IMR-90 (cell line): ENCODE data around the gene GAS7. TPM values are rescaled to one million over a fixed set of nuclear protein-coding genes. Genes with fewer than 3 reads are reported as not detected.

ENCODE experiments used
- ATAC-seq: fragments of 200-7000 bp; cut with Tn5 transposase; 2 replicates; pipeline ENCODE4 v1.9.1; 2020; ENCODE audit warnings: low read depth, mild to moderate bottlenecking, moderate library complexity
- BruUV-seq: library from RNA; stranded (reverse); fragments of 400-500 nt; replicated peaks from 2 replicates; lab custom pipeline; 2021; lab: Mats Ljungman, UMichigan
- CTCF ChIA-PET: fragments of 300-600 bp; formaldehyde crosslinking; extraction: SDS; loops from one replicate; lab custom pipeline; 2021; ENCODE audit warnings: antibody characterized with exemption; lab: Yijun Ruan, JAX
- POLR2A ChIA-PET: fragments of 300-600 bp; sonication (Branson Sonifier 250); formaldehyde crosslinking; loops from one replicate; lab custom pipeline; 2022; ENCODE audit warnings: antibody characterized with exemption; ENCODE audit not compliant: unreplicated experiment; lab: Charles Lee
- DNase-seq: peaks from one replicate; pipeline ENCODE4 v3.0.0; 2013
- H2AFZ ChIP-seq: replicated peaks from 2 replicates; pipeline ENCODE3; 2013; ENCODE audit warnings: low read length, mild to moderate bottlenecking; ENCODE audit not compliant: poor library complexity
- H2AK5ac ChIP-seq: 2 replicates; pipeline ENCODE4 v1.6.1; 2013; ENCODE audit warnings: low read depth, low read length, inconsistent platforms
- H2AK9ac ChIP-seq: replicated peaks from 2 replicates; pipeline ENCODE3; 2013; ENCODE audit warnings: mild to moderate bottlenecking, low read depth, low read length, moderate library complexity; ENCODE audit not compliant: poor library complexity
- H2BK120ac ChIP-seq: 2 replicates; pipeline ENCODE4 v1.6.1; 2013; ENCODE audit warnings: low read depth, low read length, inconsistent platforms
- H2BK15ac ChIP-seq: 3 replicates; pipeline ENCODE4 v1.6.1; 2013; ENCODE audit warnings: low read depth, low read length, inconsistent platforms
- H2BK20ac ChIP-seq: 2 replicates; pipeline ENCODE4 v1.6.1; 2013; ENCODE audit warnings: low read depth, mild to moderate bottlenecking, inconsistent platforms, low read length, moderate library complexity
- H2BK5ac ChIP-seq: 2 replicates; pipeline ENCODE4 v1.6.1; 2013; ENCODE audit warnings: mild to moderate bottlenecking, low read depth, low read length, inconsistent platforms; ENCODE audit not compliant: poor library complexity, severe bottlenecking
- H3K14ac ChIP-seq: replicated peaks from 2 replicates; pipeline ENCODE4 v1.6.1; 2013; ENCODE audit warnings: low read depth, low read length, inconsistent platforms
- H3K18ac ChIP-seq: 2 replicates; pipeline ENCODE4 v1.6.1; 2013; ENCODE audit warnings: low read depth, low read length, control low read depth
- H3K23ac ChIP-seq: 2 replicates; pipeline ENCODE4 v1.6.1; 2013; ENCODE audit warnings: low read depth, low read length, inconsistent platforms
- H3K27ac ChIP-seq: 2 replicates; pipeline ENCODE4 v1.5.1; 2013; ENCODE audit warnings: mild to moderate bottlenecking, control low read depth, low read length; ENCODE audit not compliant: insufficient read depth
- H3K27me3 ChIP-seq: 2 replicates; pipeline ENCODE4 v1.6.1; 2013; ENCODE audit warnings: low read length; ENCODE audit not compliant: control insufficient read depth, insufficient read depth
- H3K36me3 ChIP-seq: 2 replicates; pipeline ENCODE4 v1.6.1; 2013; ENCODE audit warnings: low read length, mixed read lengths; ENCODE audit not compliant: control insufficient read depth, insufficient read depth
- H3K4ac ChIP-seq: 2 replicates; pipeline ENCODE4 v1.6.1; 2013; ENCODE audit warnings: low read depth, low read length, inconsistent platforms
- H3K4me1 ChIP-seq: 2 replicates; pipeline ENCODE4 v1.6.1; 2013; ENCODE audit warnings: low read length, mixed read lengths; ENCODE audit not compliant: control insufficient read depth, insufficient read depth
- H3K4me2 ChIP-seq: 2 replicates; pipeline ENCODE4 v1.6.1; 2013; ENCODE audit warnings: low read depth, mild to moderate bottlenecking, control low read depth, low read length, moderate library complexity
- H3K4me3 ChIP-seq: 2 replicates; pipeline ENCODE4 v1.5.1; 2013; ENCODE audit warnings: low read depth, mild to moderate bottlenecking, control low read depth, low read length, moderate library complexity; ENCODE audit not compliant: insufficient read depth
- H3K56ac ChIP-seq: 2 replicates; pipeline ENCODE4 v1.6.1; 2013; ENCODE audit warnings: low read length, inconsistent platforms; ENCODE audit not compliant: insufficient read depth; ENCODE audit errors: extremely low read depth
- H3K79me1 ChIP-seq, 2 experiments: 2 replicates each; pipeline ENCODE4 v1.6.1; 2013; ENCODE audit warnings: low read length in 2 of 2, inconsistent platforms in 1 of 2, low read depth in 1 of 2
- H3K9ac ChIP-seq: 2 replicates; pipeline ENCODE4 v1.6.1; 2013; ENCODE audit warnings: low read depth, low read length, control low read depth
- H3K9me1 ChIP-seq: 2 replicates; pipeline ENCODE4 v1.6.1; 2013; ENCODE audit warnings: low read length, inconsistent platforms; ENCODE audit not compliant: insufficient read depth
- H3K9me3 ChIP-seq: 2 replicates; pipeline ENCODE4 v1.6.1; 2013; ENCODE audit warnings: low read length; ENCODE audit not compliant: control insufficient read depth, insufficient read depth
- H4K20me1 ChIP-seq: 2 replicates; pipeline ENCODE4 v1.6.1; 2013; ENCODE audit warnings: low read length, inconsistent platforms; ENCODE audit not compliant: insufficient read depth
- H4K5ac ChIP-seq: 2 replicates; pipeline ENCODE4 v1.6.1; 2013; ENCODE audit warnings: mild to moderate bottlenecking, low read depth, low read length, control low read depth
- H4K8ac ChIP-seq, 2 experiments: 2 replicates each; pipeline ENCODE4 v1.6.1; 2013; ENCODE audit warnings: low read depth in 2 of 2, low read length in 2 of 2, control low read depth in 1 of 2, inconsistent platforms in 1 of 2
- H4K91ac ChIP-seq: 2 replicates; pipeline ENCODE4 v1.6.1; 2013; ENCODE audit warnings: low read depth, low read length, inconsistent platforms; ENCODE audit not compliant: insufficient read depth
- BHLHE40 ChIP-seq: fragments of 150-350 bp; IDR thresholded peaks from 2 replicates; pipeline ENCODE4 v1.6.1; 2016; ENCODE audit warnings: mild to moderate bottlenecking, low read depth, low read length
- CEBPB ChIP-seq: IDR thresholded peaks from 2 replicates; pipeline ENCODE4 v1.6.1; 2012; ENCODE audit warnings: low read depth, low read length, improper control_type of control experiment
- CHD1 ChIP-seq: IDR thresholded peaks from 2 replicates; pipeline ENCODE4 v1.6.1; 2012; ENCODE audit warnings: low read depth, low read length, improper control_type of control experiment
- FOS ChIP-seq: fragments of 150-350 bp; IDR thresholded peaks from 2 replicates; pipeline ENCODE4 v1.6.1; 2016; ENCODE audit warnings: low read depth, low read length
- MAFK ChIP-seq: IDR thresholded peaks from 2 replicates; pipeline ENCODE4 v1.6.1; 2012; ENCODE audit warnings: low read depth, low read length, improper control_type of control experiment
- MXI1 ChIP-seq: IDR thresholded peaks from 2 replicates; pipeline ENCODE4 v1.6.1; 2012; ENCODE audit warnings: low read depth, mild to moderate bottlenecking, low read length, moderate library complexity, borderline replicate concordance
- NFE2L2 ChIP-seq: fragments of 150-350 bp; IDR thresholded peaks from 2 replicates; pipeline ENCODE4 v1.6.1; 2016; ENCODE audit warnings: low read depth, mild to moderate bottlenecking, low read length
- POLR2A ChIP-seq: IDR thresholded peaks from 2 replicates; pipeline ENCODE4 v1.6.1; 2012; ENCODE audit warnings: mild to moderate bottlenecking, low read depth, low read length
- RAD21 ChIP-seq: IDR thresholded peaks from 2 replicates; pipeline ENCODE4 v1.6.1; 2012; ENCODE audit warnings: low read length, improper control_type of control experiment
- RFX5 ChIP-seq: IDR thresholded peaks from 2 replicates; pipeline ENCODE4 v1.8.0; 2012; ENCODE audit warnings: low read depth, mild to moderate bottlenecking, low read length, moderate library complexity
- SMC3 ChIP-seq: fragments of 150-350 bp; IDR thresholded peaks from 2 replicates; pipeline ENCODE4 v1.6.1; 2016; ENCODE audit warnings: low read depth, mild to moderate bottlenecking, antibody characterized with exemption, low read length, moderate library complexity
- WGBS, 2 experiments: methylation state at CpG; one replicate each; pipeline versions ENCODE4 v1.1.5 to v1.1.7; 2013; ENCODE audit warnings: missing lambda C conversion rate in 2 of 2; ENCODE audit not compliant: insufficient read length in 1 of 2; ENCODE audit errors: extremely low coverage in 2 of 2; 5-methylcytosine and 5-hydroxymethylcytosine counted together
- dilution Hi-C: fragments of 300-500 bp; cut with HindIII; formaldehyde crosslinking; loops from one replicate; pipeline ENCODE4 v1.14.3; 2018; ENCODE audit warnings: low sequenced_read_pairs; ENCODE audit not compliant: unreplicated experiment
- in situ Hi-C: fragments of 300-500 bp; cut with MboI; formaldehyde crosslinking; loops from 3 replicates; pipeline ENCODE4 v1.14.3; 2019; ENCODE audit warnings: low sequenced_read_pairs, inconsistent platforms, mixed read lengths
- intact Hi-C: fragments of 100-400 bp; cut with micrococcal nuclease; formaldehyde crosslinking; loops from 2 replicates; pipeline ENCODE4 v1.10.0; 2022
- polyA plus RNA-seq, 3 experiments: library from polyadenylated mRNA; depleted of rRNA; stranded (reverse); fragments of >200 nt; gene quantifications; 2 replicates each; pipeline ENCODE4 v1.2.3, GENCODE V29; 2012; ENCODE audit warnings: low replicate concordance in 1 of 3
- total RNA-seq: library from RNA; depleted of rRNA; stranded (reverse); fragments of >200 nt; gene quantifications from 2 replicates; pipeline ENCODE4 v1.2.3, GENCODE V29; 2012
- TF ChIP-seq, protein P1 (sequence below): conservative IDR thresholded peaks from 2 replicates; pipeline ENCODE4 v1.5.1; 2012; ENCODE audit warnings: mild to moderate bottlenecking, low read depth, low read length, improper control_type of control experiment
- TF ChIP-seq, protein P2 (sequence below): fragments of 150-350 bp; IDR thresholded peaks from 2 replicates; pipeline ENCODE4 v1.6.1; 2016; ENCODE audit warnings: low read depth, mild to moderate bottlenecking, low read length, moderate library complexity, borderline replicate concordance
- TF ChIP-seq, protein P3 (sequence below): fragments of 150-350 bp; IDR thresholded peaks from 2 replicates; pipeline ENCODE4 v1.6.1; 2017; ENCODE audit warnings: mild to moderate bottlenecking, antibody characterized with exemption, low read length, low read depth

Gene GAS7
- total and polyA plus RNA-seq, 2 of the 4 experiments (the other 2 are of a cell fraction), result 4.6 to 5.0 TPM

DNA sequence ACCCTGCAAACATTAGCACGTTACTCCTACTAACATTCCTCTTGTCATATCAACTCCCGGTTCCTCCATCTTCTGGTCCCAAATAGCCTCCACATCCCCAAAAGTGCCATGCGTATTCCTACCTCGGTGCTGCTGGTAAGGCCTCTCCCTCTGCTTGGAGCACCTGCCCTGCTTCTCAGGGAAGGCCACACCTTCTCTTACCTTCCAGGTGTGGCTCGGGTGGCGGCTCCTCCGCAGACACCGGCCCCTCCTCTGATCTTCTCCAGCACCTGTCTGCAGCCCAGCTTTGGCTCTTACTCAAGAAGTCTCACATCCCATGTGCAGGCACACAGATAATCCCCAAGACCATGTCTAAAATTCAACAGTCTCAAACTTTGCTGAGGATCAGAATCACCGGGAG lies 92.3 kb downstream of the GAS7 start:
- BruUV-seq, result no TSS peak
- no peak for ATAC-seq

More for the DNA sequence above, 92.3 kb downstream of the GAS7 start:
- Histone ChIP-seq H3K23ac (no peak overlapping the region), H3K4me2 (peak overlapping the region; percentile 34), H3K27me3 (no peaks in the 10 kb centered on the region), H4K91ac (peak overlapping the region; percentile 8; the same call in 1 of the 2 replicates), H2BK120ac (peak overlapping the region; percentile 61), H2AFZ (peak overlapping the region; percentile 75), H3K79me1 (peaks cover 3 to 4% of the 10 kb centered on the region in 2 experiments; a peak in 1 of 4 replicates), H3K9ac (no peak overlapping the region), H3K4me1 (peaks cover 9% of the 10 kb centered on the region), H2BK20ac (peak overlapping the region; percentile 57), H2BK15ac (peak overlapping the region; percentile 59; the same call in 2 of the 3 replicates), H3K4ac (peak overlapping the region; percentile 73), H4K8ac (peak overlapping the region; percentile 3 to 65; a peak in 2 of 4 replicates), H3K9me1 (peaks cover 6% of the 10 kb centered on the region; the same call in 1 of the 2 replicates), H2BK5ac (peak overlapping the region; percentile 64), H2AK9ac (no peak overlapping the region), H2AK5ac (peak overlapping the region; percentile 79), H3K4me3 (no peak overlapping the region), H3K56ac (no peak overlapping the region), H4K5ac (peak overlapping the region; percentile 61), H3K18ac (peak overlapping the region; percentile 26), H3K14ac (peak overlapping the region; percentile 33), H3K9me3 (no peaks in the 10 kb centered on the region), H4K20me1 (no peaks in the 10 kb centered on the region), H3K36me3 (no peaks in the 10 kb centered on the region), H3K27ac (peak overlapping the region; percentile 51)
- ChIA-PET CTCF (no interaction called here), POLR2A (no interaction called here)
- in situ Hi-C loops, result no loop called here
- TF ChIP-seq, protein P1, sequence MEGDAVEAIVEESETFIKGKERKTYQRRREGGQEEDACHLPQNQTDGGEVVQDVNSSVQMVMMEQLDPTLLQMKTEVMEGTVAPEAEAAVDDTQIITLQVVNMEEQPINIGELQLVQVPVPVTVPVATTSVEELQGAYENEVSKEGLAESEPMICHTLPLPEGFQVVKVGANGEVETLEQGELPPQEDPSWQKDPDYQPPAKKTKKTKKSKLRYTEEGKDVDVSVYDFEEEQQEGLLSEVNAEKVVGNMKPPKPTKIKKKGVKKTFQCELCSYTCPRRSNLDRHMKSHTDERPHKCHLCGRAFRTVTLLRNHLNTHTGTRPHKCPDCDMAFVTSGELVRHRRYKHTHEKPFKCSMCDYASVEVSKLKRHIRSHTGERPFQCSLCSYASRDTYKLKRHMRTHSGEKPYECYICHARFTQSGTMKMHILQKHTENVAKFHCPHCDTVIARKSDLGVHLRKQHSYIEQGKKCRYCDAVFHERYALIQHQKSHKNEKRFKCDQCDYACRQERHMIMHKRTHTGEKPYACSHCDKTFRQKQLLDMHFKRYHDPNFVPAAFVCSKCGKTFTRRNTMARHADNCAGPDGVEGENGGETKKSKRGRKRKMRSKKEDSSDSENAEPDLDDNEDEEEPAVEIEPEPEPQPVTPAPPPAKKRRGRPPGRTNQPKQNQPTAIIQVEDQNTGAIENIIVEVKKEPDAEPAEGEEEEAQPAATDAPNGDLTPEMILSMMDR, result no peak
- TF ChIP-seq, protein P2, sequence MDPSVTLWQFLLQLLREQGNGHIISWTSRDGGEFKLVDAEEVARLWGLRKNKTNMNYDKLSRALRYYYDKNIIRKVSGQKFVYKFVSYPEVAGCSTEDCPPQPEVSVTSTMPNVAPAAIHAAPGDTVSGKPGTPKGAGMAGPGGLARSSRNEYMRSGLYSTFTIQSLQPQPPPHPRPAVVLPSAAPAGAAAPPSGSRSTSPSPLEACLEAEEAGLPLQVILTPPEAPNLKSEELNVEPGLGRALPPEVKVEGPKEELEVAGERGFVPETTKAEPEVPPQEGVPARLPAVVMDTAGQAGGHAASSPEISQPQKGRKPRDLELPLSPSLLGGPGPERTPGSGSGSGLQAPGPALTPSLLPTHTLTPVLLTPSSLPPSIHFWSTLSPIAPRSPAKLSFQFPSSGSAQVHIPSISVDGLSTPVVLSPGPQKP, result no peak
- no peak for TF ChIP-seq NFE2L2
- TF ChIP-seq MAFK, result no peak
- no peak for TF ChIP-seq RAD21
- no peak for TF ChIP-seq MXI1
- TF ChIP-seq RFX5, result no peak
- TF ChIP-seq FOS, result no peak
- no peak for TF ChIP-seq SMC3
- TF ChIP-seq, protein P3, sequence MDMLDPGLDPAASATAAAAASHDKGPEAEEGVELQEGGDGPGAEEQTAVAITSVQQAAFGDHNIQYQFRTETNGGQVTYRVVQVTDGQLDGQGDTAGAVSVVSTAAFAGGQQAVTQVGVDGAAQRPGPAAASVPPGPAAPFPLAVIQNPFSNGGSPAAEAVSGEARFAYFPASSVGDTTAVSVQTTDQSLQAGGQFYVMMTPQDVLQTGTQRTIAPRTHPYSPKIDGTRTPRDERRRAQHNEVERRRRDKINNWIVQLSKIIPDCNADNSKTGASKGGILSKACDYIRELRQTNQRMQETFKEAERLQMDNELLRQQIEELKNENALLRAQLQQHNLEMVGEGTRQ, result no peak
- no peak for TF ChIP-seq CEBPB
- TF ChIP-seq BHLHE40, result no peak
- TF ChIP-seq CHD1, result no peak
- TF ChIP-seq POLR2A, result no peak
- DNase-seq, result no peak
- intact Hi-C loops, result no loop called here
- WGBS, 2 experiments, result 58% methylated on average over 4 of the region's 9 CpGs; no CpG with 5 or more reads in 1 of the 2 experiments
- dilution Hi-C loops, result no loop called here
